K562 (cell line): Measurements from ENCODE around the gene MSANTD1. TPM values are rescaled to one million over a fixed set of nuclear protein-coding genes. Genes with fewer than 3 reads are reported as not detected.

Source experiments
- SRSF7 ChIP-seq: fragments of 200-400 bp; formaldehyde crosslinking; optimal IDR thresholded peaks from 2 replicates; pipeline ENCODE3; 2017; ENCODE audit warnings: mild to moderate bottlenecking, low read depth, low read length
- polyA plus RNA-seq, 8 experiments: library from polyadenylated mRNA; depleted of rRNA in 4 of 8; stranded (reverse) in 5 of 8; unstranded in 3 of 8; fragments of >200 nt; fragmentation: Nextera tagmentation in 2 of 8; fragmentation: Illumina TruSeq in 1 of 8; extraction: Ambion mirVana in 2 of 8; extraction: Trizol in 1 of 8; gene quantifications; 2 replicates each; pipeline versions ENCODE4 v1.2.1 to v1.2.3, GENCODE V29; 2011 to 2014; ENCODE audit warnings: inconsistent platforms in 1 of 8, missing spikeins in 1 of 8
- total RNA-seq, 7 experiments: library from RNA; depleted of rRNA in 6 of 7; stranded (reverse); fragments of >200 nt in 6 of 7; fragmentation: Illumina TruSeq in 2 of 7; extraction: Trizol in 2 of 7; gene quantifications; 2 replicates each; pipeline versions ENCODE4 v1.2.1 to v1.2.3, GENCODE V29; 2011 to 2021; ENCODE audit warnings: low replicate concordance in 1 of 7
- TF ChIP-seq, protein P1 (sequence below): sonication (generic); formaldehyde crosslinking; IDR thresholded peaks from 2 replicates; pipeline ENCODE4 v1.8.0; 2022; ENCODE audit warnings: mild to moderate bottlenecking, missing genetic modification reagents, borderline replicate concordance
- TF ChIP-seq, protein P2 (sequence below), 2 experiments: fragments of 450-650 bp; IDR thresholded peaks; 2 replicates each; pipeline ENCODE4 v1.6.1; 2016

MSANTD1 gene
- total and polyA plus RNA-seq, 9 of the 15 experiments (the other 6 are each of a cell fraction or from before 2014, with no cell fraction given) = 0.04 to 0.09 (median 0.07) TPM; not detected in 6

DNA sequence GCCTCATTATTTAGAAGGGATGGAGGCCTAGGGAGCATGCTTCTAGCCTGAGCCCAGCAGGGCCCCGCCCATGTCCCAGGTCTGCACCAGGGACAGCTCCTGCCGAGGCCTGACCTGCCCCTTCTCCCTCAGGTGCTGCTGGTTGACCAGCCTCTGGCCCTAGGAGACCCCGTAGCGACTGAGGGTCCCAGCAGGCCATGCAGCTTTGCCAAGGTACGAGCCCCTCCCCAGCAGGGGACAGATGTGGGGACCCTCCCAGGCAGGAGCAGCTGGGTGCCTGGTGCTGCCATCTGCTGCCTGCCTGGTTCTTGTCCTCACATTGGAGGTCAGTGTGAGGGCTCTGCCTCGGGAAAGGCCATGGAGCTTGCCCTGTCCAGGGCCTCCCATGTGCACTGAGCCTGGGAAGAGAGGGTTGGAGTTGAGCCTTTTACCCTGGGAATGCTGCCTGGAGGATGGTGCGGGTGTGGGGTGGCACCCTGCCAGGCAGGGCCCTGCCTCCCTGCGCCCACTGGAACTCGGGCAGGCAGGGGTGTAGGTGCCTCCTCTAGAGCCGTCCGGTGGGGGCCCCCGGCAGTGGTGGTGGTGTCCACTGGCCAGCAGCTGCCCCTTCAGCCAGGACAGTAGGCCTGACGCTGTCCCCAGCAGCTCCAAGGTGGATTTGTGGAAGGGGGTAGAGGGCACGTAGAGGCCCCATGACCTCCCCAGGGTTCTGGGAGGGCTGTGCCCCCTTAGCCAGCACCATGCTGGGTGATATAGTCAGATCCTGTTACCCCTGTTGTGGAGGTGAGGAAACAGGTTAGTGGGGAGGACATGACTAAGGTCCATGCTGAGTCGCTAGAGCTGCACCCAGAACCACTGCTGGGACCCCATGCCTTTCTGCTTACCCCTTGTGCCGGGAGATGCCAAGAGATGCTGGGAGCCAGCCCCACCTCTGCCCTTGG is 2.2 kb upstream of the MSANTD1 start (continued):
- no peak for TF ChIP-seq SRSF7
- TF ChIP-seq, protein P1, sequence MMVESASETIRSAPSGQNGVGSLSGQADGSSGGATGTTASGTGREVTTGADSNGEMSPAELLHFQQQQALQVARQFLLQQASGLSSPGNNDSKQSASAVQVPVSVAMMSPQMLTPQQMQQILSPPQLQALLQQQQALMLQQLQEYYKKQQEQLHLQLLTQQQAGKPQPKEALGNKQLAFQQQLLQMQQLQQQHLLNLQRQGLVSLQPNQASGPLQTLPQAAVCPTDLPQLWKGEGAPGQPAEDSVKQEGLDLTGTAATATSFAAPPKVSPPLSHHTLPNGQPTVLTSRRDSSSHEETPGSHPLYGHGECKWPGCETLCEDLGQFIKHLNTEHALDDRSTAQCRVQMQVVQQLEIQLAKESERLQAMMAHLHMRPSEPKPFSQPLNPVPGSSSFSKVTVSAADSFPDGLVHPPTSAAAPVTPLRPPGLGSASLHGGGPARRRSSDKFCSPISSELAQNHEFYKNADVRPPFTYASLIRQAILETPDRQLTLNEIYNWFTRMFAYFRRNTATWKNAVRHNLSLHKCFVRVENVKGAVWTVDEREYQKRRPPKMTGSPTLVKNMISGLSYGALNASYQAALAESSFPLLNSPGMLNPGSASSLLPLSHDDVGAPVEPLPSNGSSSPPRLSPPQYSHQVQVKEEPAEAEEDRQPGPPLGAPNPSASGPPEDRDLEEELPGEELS (CRISPR knock-in tag) = no peak
- TF ChIP-seq, protein P2, sequence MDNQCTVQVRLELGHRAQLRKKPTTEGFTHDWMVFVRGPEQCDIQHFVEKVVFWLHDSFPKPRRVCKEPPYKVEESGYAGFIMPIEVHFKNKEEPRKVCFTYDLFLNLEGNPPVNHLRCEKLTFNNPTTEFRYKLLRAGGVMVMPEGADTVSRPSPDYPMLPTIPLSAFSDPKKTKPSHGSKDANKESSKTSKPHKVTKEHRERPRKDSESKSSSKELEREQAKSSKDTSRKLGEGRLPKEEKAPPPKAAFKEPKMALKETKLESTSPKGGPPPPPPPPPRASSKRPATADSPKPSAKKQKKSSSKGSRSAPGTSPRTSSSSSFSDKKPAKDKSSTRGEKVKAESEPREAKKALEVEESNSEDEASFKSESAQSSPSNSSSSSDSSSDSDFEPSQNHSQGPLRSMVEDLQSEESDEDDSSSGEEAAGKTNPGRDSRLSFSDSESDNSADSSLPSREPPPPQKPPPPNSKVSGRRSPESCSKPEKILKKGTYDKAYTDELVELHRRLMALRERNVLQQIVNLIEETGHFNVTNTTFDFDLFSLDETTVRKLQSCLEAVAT (IDR thresholded peaks at IDR 0.05) = no peak
